Loucy (cell line): ENCODE data around the gene PSMG4.
A peak's percentile ranks its signal among the peaks of the same experiment; 100 is the strongest.

ENCODE experiments used
- H2AFZ ChIP-seq: fragments of 200-600 bp; sonication (generic); 2 replicates; pipeline ENCODE4 v1.6.0; 2016; ENCODE audit warnings: antibody characterized with exemption, mild to moderate bottlenecking, low read length, moderate library complexity
- H3F3A ChIP-seq: fragments of 200-600 bp; 2 replicates; pipeline ENCODE4 v1.6.0; 2016; ENCODE audit warnings: antibody characterized with exemption, low read depth, mild to moderate bottlenecking
- H3K27me3 ChIP-seq: fragments of 200-600 bp; sonication (generic); 2 replicates; pipeline ENCODE4 v1.6.1; 2014; ENCODE audit warnings: low read length, mild to moderate bottlenecking; ENCODE audit not compliant: insufficient read depth, poor library complexity, severe bottlenecking
- H3K36me3 ChIP-seq: fragments of 200-600 bp; sonication (generic); 2 replicates; pipeline ENCODE4 v1.6.1; 2016; ENCODE audit warnings: low read length; ENCODE audit not compliant: insufficient read depth
- H3K4me1 ChIP-seq: fragments of 200-600 bp; sonication (generic); 2 replicates; pipeline ENCODE4 v1.5.1; 2014; ENCODE audit warnings: low read length, mild to moderate bottlenecking; ENCODE audit not compliant: insufficient read depth, poor library complexity, severe bottlenecking
- H3K4me2 ChIP-seq: fragments of 200-600 bp; sonication (generic); 2 replicates; pipeline ENCODE4 v1.6.0; 2014; ENCODE audit warnings: antibody characterized with exemption, low read length, low read depth, mild to moderate bottlenecking; ENCODE audit not compliant: poor library complexity, severe bottlenecking
- H3K4me3 ChIP-seq: fragments of 200-600 bp; sonication (generic); 2 replicates; pipeline ENCODE4 v1.5.1; 2014; ENCODE audit warnings: low read length, mild to moderate bottlenecking, mixed read lengths; ENCODE audit not compliant: poor library complexity, severe bottlenecking
- H3K79me2 ChIP-seq: fragments of 200-600 bp; sonication (generic); 2 replicates; pipeline ENCODE4 v1.6.1; 2014; ENCODE audit warnings: low read length; ENCODE audit not compliant: insufficient read depth
- H3K9ac ChIP-seq: fragments of 200-600 bp; sonication (generic); 2 replicates; pipeline ENCODE4 v1.6.0; 2014; ENCODE audit warnings: mild to moderate bottlenecking, low read depth, low read length, moderate library complexity; ENCODE audit not compliant: poor library complexity, severe bottlenecking
- H3K9me2 ChIP-seq: fragments of 200-600 bp; sonication (generic); replicated peaks from 2 replicates; pipeline ENCODE4 v1.6.1; 2016; ENCODE audit warnings: low read depth, low read length, mixed read lengths
- H3K9me3 ChIP-seq: fragments of 200-600 bp; sonication (generic); 2 replicates; pipeline ENCODE4 v1.6.1; 2014; ENCODE audit warnings: mild to moderate bottlenecking, antibody characterized with exemption, low read length, low read depth; ENCODE audit not compliant: insufficient read depth
- H4K20me1 ChIP-seq: fragments of 200-600 bp; sonication (generic); 2 replicates; pipeline ENCODE4 v1.6.0; 2014; ENCODE audit warnings: antibody characterized with exemption, low read length, mild to moderate bottlenecking; ENCODE audit not compliant: insufficient read depth, poor library complexity, severe bottlenecking
- EZH2phosphoT487 ChIP-seq: fragments of 200-600 bp; IDR thresholded peaks from 2 replicates; pipeline ENCODE4 v1.6.1; 2018; ENCODE audit warnings: antibody characterized with exemption, mild to moderate bottlenecking, moderate library complexity, borderline replicate concordance
- TF ChIP-seq, protein P1 (sequence below): fragments of 200-600 bp; sonication (generic); conservative IDR thresholded peaks from 2 replicates; pipeline ENCODE4 v1.5.1; 2014; ENCODE audit warnings: mild to moderate bottlenecking, antibody characterized with exemption, low read length

PSMG4 gene

DNA sequence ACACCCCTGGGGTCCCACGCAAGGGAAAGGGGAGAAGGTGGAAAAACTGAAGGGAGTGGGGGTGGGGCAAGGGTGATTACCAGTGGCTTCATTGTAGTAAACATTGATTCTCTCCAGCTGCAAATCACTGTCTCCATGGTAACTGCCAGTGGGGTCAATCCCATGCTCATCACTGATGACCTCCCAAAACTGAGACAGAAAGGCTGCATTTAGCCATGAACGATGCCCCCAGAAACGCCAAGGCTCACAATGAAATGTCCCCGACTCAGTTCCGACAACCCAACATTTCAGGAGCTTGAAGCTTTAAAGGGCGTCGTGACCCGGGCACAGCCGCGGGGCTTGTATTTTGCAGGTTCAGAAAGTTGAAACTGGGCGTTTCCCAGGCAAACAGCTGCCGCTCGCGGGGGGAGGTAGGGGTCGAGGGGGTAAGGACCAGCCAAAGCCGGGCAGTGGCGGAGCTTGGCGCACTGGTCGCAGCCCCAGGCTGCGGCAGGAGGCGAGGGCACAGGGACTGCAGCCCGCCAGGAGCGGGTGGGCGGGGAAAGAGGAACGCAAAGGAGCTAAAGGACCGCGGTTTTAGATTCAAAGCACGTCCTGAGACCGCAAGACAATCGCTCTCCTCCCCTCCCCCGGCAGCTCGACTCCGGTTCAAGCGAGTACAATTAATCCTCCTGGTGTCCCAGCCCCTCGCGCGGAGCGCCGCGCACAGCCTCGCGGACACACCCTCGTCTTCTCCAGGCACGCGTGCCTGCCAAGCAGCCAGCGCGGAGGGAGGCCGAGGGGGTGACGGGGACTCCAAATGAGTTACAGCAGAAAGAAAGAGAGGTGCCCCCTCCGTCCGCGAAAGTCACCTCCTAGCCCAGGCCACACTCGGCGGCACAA lies 32.0 kb upstream of the PSMG4 start:
- Histone ChIP-seq H3K27me3 (no peaks in the 10 kb centered on the region), H3K4me1 (no peaks in the 10 kb centered on the region), H2AFZ (peak overlapping the region; percentile 65), H3K79me2 (no peaks in the 10 kb centered on the region), H3F3A (no peaks in the 10 kb centered on the region), H3K36me3 (no peaks in the 10 kb centered on the region), H4K20me1 (no peaks in the 10 kb centered on the region), H3K4me2 (peak overlapping the region; percentile 75), H3K4me3 (peak overlapping the region; percentile 61), H3K9me2 (no peaks in the 10 kb centered on the region), H3K9me3 (no peaks in the 10 kb centered on the region), H3K9ac (no peak overlapping the region)
- TF ChIP-seq EZH2phosphoT487: no peak
- TF ChIP-seq, protein P1, sequence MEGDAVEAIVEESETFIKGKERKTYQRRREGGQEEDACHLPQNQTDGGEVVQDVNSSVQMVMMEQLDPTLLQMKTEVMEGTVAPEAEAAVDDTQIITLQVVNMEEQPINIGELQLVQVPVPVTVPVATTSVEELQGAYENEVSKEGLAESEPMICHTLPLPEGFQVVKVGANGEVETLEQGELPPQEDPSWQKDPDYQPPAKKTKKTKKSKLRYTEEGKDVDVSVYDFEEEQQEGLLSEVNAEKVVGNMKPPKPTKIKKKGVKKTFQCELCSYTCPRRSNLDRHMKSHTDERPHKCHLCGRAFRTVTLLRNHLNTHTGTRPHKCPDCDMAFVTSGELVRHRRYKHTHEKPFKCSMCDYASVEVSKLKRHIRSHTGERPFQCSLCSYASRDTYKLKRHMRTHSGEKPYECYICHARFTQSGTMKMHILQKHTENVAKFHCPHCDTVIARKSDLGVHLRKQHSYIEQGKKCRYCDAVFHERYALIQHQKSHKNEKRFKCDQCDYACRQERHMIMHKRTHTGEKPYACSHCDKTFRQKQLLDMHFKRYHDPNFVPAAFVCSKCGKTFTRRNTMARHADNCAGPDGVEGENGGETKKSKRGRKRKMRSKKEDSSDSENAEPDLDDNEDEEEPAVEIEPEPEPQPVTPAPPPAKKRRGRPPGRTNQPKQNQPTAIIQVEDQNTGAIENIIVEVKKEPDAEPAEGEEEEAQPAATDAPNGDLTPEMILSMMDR: no peak

DNA sequence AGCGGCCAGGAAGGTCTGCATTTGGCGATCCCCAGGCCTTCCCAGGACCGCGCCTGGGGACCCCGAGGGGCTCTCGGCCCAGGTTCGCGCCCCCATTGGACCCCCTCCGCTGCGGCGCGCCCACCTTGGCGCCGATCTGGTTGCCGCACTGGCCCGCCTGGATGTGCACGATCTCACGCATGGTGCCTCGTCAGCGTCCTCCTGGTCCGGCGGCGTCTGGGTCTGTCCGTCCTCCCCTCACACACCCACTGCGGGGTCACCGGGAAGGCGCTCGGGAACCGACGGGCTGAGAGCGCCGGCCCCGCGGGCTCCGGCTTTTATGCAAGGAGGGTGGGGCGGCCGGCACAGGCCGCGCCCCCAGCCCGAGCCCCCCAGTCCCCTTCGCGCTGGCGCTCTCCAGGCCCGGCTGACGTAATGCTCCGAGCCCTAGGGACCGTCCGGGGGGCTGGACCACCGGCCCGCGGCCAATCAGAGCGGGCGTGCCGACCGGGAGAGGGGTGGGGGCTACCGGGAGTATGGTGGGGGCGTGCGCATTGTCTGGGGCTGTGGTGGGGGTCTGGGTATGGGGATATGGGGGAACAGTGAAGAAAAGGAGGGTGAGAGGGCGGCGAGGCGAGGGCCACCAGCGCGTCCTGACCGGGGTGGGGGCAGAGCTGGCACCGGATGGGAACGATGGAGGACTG lies 31.2 kb upstream of the PSMG4 start, which contains the start of gene TUBB2B:
TSS of gene TUBB2B (minus strand) at position 291 of the 683 bp plus-strand sequence. CDS start at position 181, 110 bp downstream.
- no peaks in the 10 kb centered on the region for H3K36me3 ChIP-seq
- peak within 1 kb of the TSS; percentile 75 for H3K4me2 ChIP-seq
- H3K27me3 ChIP-seq: no peaks in the 10 kb centered on the region
- no peak within 1 kb of the TSS for H3K9ac ChIP-seq
- H3K9me2 ChIP-seq: no peaks in the 10 kb centered on the region
- H3F3A ChIP-seq: no peaks in the 10 kb centered on the region
- no peaks in the 10 kb centered on the region for H3K4me1 ChIP-seq
- peak within 1 kb of the TSS; percentile 61 for H3K4me3 ChIP-seq
- H4K20me1 ChIP-seq: no peaks in the 10 kb centered on the region
- peak within 1 kb of the TSS; percentile 65 for H2AFZ ChIP-seq
- H3K79me2 ChIP-seq: no peaks in the 10 kb centered on the region
- TF ChIP-seq, protein P1: no peak
- TF ChIP-seq EZH2phosphoT487: no peak
- H3K9me3 ChIP-seq: no peaks in the 10 kb centered on the region

DNA sequence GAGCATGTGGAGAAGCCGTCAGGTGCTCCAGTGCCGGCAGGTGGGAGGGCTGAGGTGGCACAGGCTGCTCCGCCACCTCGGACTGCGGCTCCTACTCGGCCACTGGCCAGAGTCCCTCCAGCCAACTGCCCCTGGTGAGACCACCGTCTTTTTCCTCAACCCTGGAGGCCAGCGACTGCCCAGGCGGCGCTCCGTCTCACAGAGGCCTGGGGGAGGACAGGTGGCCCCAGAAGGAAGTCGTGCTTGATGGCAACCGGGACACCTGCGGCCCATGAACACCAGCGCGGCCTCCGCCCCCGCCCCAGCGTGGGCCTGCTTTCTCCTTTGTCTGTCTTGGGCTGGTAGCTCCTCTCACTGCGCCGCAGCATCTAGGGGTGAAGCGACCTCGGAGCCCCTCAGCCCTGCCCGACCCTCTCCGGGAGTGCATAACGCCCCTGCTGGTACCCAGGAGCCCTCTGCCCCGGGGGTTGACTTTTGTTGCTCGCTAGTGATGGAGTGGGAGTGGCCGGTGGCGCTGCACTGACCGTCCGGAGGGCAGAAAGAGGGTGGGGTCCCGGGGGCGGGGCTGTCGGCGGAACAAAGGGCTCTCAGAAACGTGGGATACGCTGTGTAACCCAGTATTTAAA lies 30.6 kb upstream of the PSMG4 start:
- Histone ChIP-seq H3K9ac (no peak overlapping the region), H3F3A (no peaks in the 10 kb centered on the region), H3K9me3 (no peaks in the 10 kb centered on the region), H2AFZ (no peak overlapping the region), H3K9me2 (no peaks in the 10 kb centered on the region), H4K20me1 (no peaks in the 10 kb centered on the region), H3K4me1 (no peaks in the 10 kb centered on the region), H3K36me3 (no peaks in the 10 kb centered on the region), H3K27me3 (no peaks in the 10 kb centered on the region), H3K79me2 (no peaks in the 10 kb centered on the region), H3K4me3 (no peak overlapping the region), H3K4me2 (no peak overlapping the region)
- no peak for TF ChIP-seq EZH2phosphoT487
